NCI-H1930 (cell line): ENCODE results near the gene TEX14.
"Not testable (repeated sequence)": the region's sequence is repeated elsewhere in the genome, so short reads cannot be mapped to it uniquely, and the experiment has no call there.

Source experiments
- DNase-seq, 2 experiments: peaks; one replicate each; lab custom pipeline; 2025; lab: John Stamatoyannopoulos, UW

The TEX14 gene

GRCh38 chr17:58692239-58693055, 602 bp upstream of the TEX14 start, which contains the start of gene RAD51C:
Gene RAD51C (plus strand): TSS chr17:58692602. CDS start chr17:58692644, 42 bp downstream.
- peak; percentile 77 for DNase-seq

- not testable (repeated sequence) for DNase-seq
Observed at GRCh38 chr17:58690033-58690432, 1.8 kb downstream of the TEX14 start.

GRCh38 chr17:58688521-58688920, 3.3 kb downstream of the TEX14 start:
- DNase-seq, result no peak

GRCh38 chr17:58686980-58687379, 4.9 kb downstream of the TEX14 start:
- DNase-seq, result no peak

- DNase-seq, result not testable (repeated sequence)
Observed at GRCh38 chr17:58684462-58684861, 7.4 kb downstream of the TEX14 start.

GRCh38 chr17:58684003-58684402, 7.8 kb downstream of the TEX14 start:
- DNase-seq, result no peak

- DNase-seq, result no peak
Observed at GRCh38 chr17:58680038-58680369, 11.8 kb downstream of the TEX14 start.

GRCh38 chr17:58679263-58680037, 12.4 kb downstream of the TEX14 start:
- DNase-seq, result peak; percentile 46 to 80

GRCh38 chr17:58678287-58678686, 13.6 kb downstream of the TEX14 start:
- DNase-seq, result not testable (repeated sequence)

GRCh38 chr17:58677194-58677880, 14.5 kb downstream of the TEX14 start:
- DNase-seq, result no peak

GRCh38 chr17:58671969-58672368, 19.9 kb downstream of the TEX14 start:
- DNase-seq, result no peak

- no peak for DNase-seq
Observed at GRCh38 chr17:58669853-58670252, 22.0 kb downstream of the TEX14 start.

GRCh38 chr17:58668598-58668935, 23.3 kb downstream of the TEX14 start:
- no peak for DNase-seq

- no peak for DNase-seq
Observed at GRCh38 chr17:58667934-58668597, 23.8 kb downstream of the TEX14 start.

- DNase-seq, result peak; percentile 64 to 68
Observed at GRCh38 chr17:58666858-58667267, 25.0 kb downstream of the TEX14 start.

GRCh38 chr17:58665946-58666857, 25.6 kb downstream of the TEX14 start:
- DNase-seq, result peak in 1 of 2 experiments; percentile 16

- no peak for DNase-seq
Observed at GRCh38 chr17:58664302-58664701, 27.5 kb downstream of the TEX14 start.

- DNase-seq, result no peak
Observed at GRCh38 chr17:58661499-58661898, 30.3 kb downstream of the TEX14 start.

- DNase-seq, result no peak
Observed at GRCh38 chr17:58660621-58661020, 31.2 kb downstream of the TEX14 start.

- not testable (repeated sequence) for DNase-seq
Observed at GRCh38 chr17:58659714-58660084, 32.1 kb downstream of the TEX14 start.
